Non-pigmented ciliary epithelial cell (primary cell): ENCODE measurements around the gene LRMDA.

Source experiments
- DNase-seq: peaks from one replicate; pipeline ENCODE4 v3.0.0-alpha.2; 2010; ENCODE audit warnings: low read depth

Gene LRMDA

GRCh38 chr10:76029782-76030181, 598.4 kb downstream of the LRMDA start:
- no peak for DNase-seq

GRCh38 chr10:76031099-76031498, 599.7 kb downstream of the LRMDA start:
- DNase-seq = no peak

- no peak for DNase-seq
These were observed 600.6 kb downstream of the LRMDA start for GRCh38 chr10:76031769-76032699.

GRCh38 chr10:76032700-76033039, 601.2 kb downstream of the LRMDA start:
- DNase-seq = no peak

GRCh38 chr10:76033457-76034196, 602.2 kb downstream of the LRMDA start:
- no peak for DNase-seq

- DNase-seq = no peak
These were observed 603.2 kb downstream of the LRMDA start for GRCh38 chr10:76034353-76035205.

GRCh38 chr10:76035206-76036110, 604.0 kb downstream of the LRMDA start:
- DNase-seq = no peak

GRCh38 chr10:76036111-76036940, 604.9 kb downstream of the LRMDA start:
- peak; percentile 30 for DNase-seq

- no peak for DNase-seq
These were observed 605.5 kb downstream of the LRMDA start for GRCh38 chr10:76036962-76037361.

GRCh38 chr10:76037531-76038155, 606.2 kb downstream of the LRMDA start:
- no peak for DNase-seq

GRCh38 chr10:76038696-76039095, 607.3 kb downstream of the LRMDA start:
- no peak for DNase-seq

- DNase-seq = no peak
These were observed 608.8 kb downstream of the LRMDA start for GRCh38 chr10:76040107-76040829.

- DNase-seq = no peak
These were observed 609.4 kb downstream of the LRMDA start for GRCh38 chr10:76040830-76041220.

GRCh38 chr10:76041551-76041950, 610.1 kb downstream of the LRMDA start:
- DNase-seq = no peak

- DNase-seq = no peak
These were observed 611.8 kb downstream of the LRMDA start for GRCh38 chr10:76043261-76043660.

GRCh38 chr10:76044751-76045150, 613.3 kb downstream of the LRMDA start:
- no peak for DNase-seq

GRCh38 chr10:76045174-76045573, 613.8 kb downstream of the LRMDA start:
- DNase-seq = no peak

- DNase-seq = no peak
These were observed 616.1 kb downstream of the LRMDA start for GRCh38 chr10:76047521-76047920.

- no peak for DNase-seq
These were observed 618.3 kb downstream of the LRMDA start for GRCh38 chr10:76049581-76050290.
